ENCODE results near the gene MXRA5.

Gene MXRA5

DNA sequence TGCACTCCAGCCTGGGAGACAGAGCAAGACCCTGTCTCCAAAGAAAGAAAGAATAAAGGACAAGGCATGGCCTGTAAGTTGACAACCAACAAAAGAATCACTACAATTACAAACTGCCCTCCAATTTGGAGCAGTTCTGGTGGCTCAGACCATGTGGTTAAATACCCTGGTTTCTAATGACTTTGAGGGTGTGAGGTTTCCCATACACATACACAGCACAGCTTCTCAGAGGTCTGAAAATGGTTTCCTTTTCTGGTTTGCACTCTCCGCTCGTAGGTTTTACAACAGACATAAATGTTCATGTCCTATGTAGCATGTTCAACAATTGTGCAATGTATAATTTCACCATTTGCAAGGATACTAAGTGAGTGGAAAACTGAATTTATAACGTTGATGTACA is 34.2 kb upstream of the MXRA5 start:
- no peak for ATAC-seq
- TF ChIP-seq ZNF70 (CRISPR knock-in tag; IDR thresholded peaks at IDR 0.05) (no peak), RARB (CRISPR knock-in tag; IDR thresholded peaks at IDR 0.05) (no peak), ESRRG (CRISPR knock-in tag; IDR thresholded peaks at IDR 0.05) (no peak), ZC3H10 (CRISPR knock-in tag; IDR thresholded peaks at IDR 0.05) (no peak), GLIS3 (CRISPR knock-in tag; IDR thresholded peaks at IDR 0.05) (no peak), ARNTL (CRISPR knock-in tag; IDR thresholded peaks at IDR 0.05; ENCODE audit: borderline replicate concordance, low read depth) (no peak), ZFP3 (CRISPR knock-in tag; IDR thresholded peaks at IDR 0.05) (no peak), ISL1 (CRISPR knock-in tag; IDR thresholded peaks at IDR 0.05) (no peak), OSR1 (CRISPR knock-in tag; IDR thresholded peaks at IDR 0.05) (no peak)
- TF ChIP-seq, protein P1, sequence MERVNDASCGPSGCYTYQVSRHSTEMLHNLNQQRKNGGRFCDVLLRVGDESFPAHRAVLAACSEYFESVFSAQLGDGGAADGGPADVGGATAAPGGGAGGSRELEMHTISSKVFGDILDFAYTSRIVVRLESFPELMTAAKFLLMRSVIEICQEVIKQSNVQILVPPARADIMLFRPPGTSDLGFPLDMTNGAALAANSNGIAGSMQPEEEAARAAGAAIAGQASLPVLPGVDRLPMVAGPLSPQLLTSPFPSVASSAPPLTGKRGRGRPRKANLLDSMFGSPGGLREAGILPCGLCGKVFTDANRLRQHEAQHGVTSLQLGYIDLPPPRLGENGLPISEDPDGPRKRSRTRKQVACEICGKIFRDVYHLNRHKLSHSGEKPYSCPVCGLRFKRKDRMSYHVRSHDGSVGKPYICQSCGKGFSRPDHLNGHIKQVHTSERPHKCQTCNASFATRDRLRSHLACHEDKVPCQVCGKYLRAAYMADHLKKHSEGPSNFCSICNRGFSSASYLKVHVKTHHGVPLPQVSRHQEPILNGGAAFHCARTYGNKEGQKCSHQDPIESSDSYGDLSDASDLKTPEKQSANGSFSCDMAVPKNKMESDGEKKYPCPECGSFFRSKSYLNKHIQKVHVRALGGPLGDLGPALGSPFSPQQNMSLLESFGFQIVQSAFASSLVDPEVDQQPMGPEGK (CRISPR knock-in tag; IDR thresholded peaks at IDR 0.05; ENCODE audit: borderline replicate concordance): no peak
- TF ChIP-seq, protein P2, sequence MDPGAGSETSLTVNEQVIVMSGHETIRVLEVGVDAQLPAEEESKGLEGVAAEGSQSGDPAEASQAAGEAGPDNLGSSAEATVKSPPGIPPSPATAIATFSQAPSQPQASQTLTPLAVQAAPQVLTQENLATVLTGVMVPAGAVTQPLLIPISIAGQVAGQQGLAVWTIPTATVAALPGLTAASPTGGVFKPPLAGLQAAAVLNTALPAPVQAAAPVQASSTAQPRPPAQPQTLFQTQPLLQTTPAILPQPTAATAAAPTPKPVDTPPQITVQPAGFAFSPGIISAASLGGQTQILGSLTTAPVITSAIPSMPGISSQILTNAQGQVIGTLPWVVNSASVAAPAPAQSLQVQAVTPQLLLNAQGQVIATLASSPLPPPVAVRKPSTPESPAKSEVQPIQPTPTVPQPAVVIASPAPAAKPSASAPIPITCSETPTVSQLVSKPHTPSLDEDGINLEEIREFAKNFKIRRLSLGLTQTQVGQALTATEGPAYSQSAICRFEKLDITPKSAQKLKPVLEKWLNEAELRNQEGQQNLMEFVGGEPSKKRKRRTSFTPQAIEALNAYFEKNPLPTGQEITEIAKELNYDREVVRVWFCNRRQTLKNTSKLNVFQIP (CRISPR knock-in tag; IDR thresholded peaks at IDR 0.05; ENCODE audit: borderline replicate concordance, low read depth): no peak
- TF ChIP-seq, protein P3, sequence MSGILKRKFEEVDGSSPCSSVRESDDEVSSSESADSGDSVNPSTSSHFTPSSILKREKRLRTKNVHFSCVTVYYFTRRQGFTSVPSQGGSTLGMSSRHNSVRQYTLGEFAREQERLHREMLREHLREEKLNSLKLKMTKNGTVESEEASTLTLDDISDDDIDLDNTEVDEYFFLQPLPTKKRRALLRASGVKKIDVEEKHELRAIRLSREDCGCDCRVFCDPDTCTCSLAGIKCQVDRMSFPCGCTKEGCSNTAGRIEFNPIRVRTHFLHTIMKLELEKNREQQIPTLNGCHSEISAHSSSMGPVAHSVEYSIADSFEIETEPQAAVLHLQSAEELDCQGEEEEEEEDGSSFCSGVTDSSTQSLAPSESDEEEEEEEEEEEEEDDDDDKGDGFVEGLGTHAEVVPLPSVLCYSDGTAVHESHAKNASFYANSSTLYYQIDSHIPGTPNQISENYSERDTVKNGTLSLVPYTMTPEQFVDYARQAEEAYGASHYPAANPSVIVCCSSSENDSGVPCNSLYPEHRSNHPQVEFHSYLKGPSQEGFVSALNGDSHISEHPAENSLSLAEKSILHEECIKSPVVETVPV (CRISPR knock-in tag; IDR thresholded peaks at IDR 0.05): no peak

DNA sequence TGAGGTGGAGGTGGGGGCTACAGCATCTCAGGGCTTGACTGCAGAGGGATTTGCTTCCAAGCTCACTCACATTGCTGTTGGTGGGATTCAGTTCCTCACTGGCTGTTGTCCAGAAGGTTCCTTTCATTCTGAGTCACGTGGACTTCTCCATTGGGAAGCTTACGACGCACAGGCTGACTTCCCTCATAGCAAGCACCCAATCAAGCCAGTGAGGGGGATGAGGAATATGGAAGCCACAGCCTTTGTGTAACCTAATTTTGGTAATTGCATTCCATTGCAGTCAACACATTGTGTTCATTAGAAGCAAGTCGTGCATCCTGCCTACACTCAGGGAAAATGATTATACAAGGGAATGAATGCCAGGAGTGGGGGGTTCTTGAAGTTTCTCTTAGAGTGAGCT is 32.7 kb upstream of the MXRA5 start:
- TF ChIP-seq ZFP3 (CRISPR knock-in tag; IDR thresholded peaks at IDR 0.05) (no peak), BACH2 (CRISPR knock-in tag; IDR thresholded peaks at IDR 0.05; ENCODE audit: borderline replicate concordance) (no peak), ZNF70 (CRISPR knock-in tag; IDR thresholded peaks at IDR 0.05) (no peak), OSR1 (CRISPR knock-in tag; IDR thresholded peaks at IDR 0.05) (no peak), CSDC2 (CRISPR knock-in tag; IDR thresholded peaks at IDR 0.05) (no peak), ZFP30 (CRISPR knock-in tag; IDR thresholded peaks at IDR 0.05) (no peak), ARNTL (CRISPR knock-in tag; IDR thresholded peaks at IDR 0.05; ENCODE audit: borderline replicate concordance, low read depth) (no peak), RARB (CRISPR knock-in tag; IDR thresholded peaks at IDR 0.05) (no peak), ISL1 (CRISPR knock-in tag; IDR thresholded peaks at IDR 0.05) (no peak)
- TF ChIP-seq, protein P3 (CRISPR knock-in tag; IDR thresholded peaks at IDR 0.05): no peak
- TF ChIP-seq, protein P4, sequence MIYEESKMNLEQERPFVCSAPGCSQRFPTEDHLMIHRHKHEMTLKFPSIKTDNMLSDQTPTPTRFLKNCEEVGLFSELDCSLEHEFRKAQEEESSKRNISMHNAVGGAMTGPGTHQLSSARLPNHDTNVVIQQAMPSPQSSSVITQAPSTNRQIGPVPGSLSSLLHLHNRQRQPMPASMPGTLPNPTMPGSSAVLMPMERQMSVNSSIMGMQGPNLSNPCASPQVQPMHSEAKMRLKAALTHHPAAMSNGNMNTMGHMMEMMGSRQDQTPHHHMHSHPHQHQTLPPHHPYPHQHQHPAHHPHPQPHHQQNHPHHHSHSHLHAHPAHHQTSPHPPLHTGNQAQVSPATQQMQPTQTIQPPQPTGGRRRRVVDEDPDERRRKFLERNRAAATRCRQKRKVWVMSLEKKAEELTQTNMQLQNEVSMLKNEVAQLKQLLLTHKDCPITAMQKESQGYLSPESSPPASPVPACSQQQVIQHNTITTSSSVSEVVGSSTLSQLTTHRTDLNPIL (CRISPR knock-in tag; IDR thresholded peaks at IDR 0.05; ENCODE audit: low read depth): no peak
- ATAC-seq: no peak

DNA sequence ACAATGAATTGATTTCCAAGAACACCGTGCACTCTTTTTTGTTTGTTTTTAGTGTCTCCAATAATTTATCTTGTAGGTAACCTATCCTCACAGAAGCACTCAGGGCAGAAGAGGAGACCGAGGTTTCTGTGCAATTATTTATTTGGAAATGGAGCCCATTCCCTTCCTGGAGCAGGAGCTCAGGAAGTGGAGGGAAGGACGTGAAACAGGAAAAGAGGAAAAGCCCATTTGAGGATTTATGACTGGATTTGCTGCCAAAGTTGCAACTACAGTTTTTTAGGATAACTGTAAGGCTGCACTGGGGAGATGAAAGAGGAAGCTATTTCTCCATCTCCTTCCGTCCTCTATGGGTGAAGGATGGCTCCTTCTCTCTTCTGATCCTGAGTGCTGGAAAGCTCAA is 31.7 kb upstream of the MXRA5 start:
- TF ChIP-seq PPARA (CRISPR knock-in tag; IDR thresholded peaks at IDR 0.05; ENCODE audit: borderline replicate concordance) (no peak), ZFP30 (CRISPR knock-in tag; IDR thresholded peaks at IDR 0.05) (no peak), ZNF565 (CRISPR knock-in tag; conservative IDR thresholded peaks at IDR 0.05; ENCODE audit: low read depth) (no peak), CSDC2 (CRISPR knock-in tag; IDR thresholded peaks at IDR 0.05) (no peak), ZNF70 (CRISPR knock-in tag; IDR thresholded peaks at IDR 0.05) (no peak), RARB (CRISPR knock-in tag; IDR thresholded peaks at IDR 0.05) (no peak), TOX (CRISPR knock-in tag; IDR thresholded peaks at IDR 0.05; ENCODE audit: borderline replicate concordance) (no peak), BACH2 (CRISPR knock-in tag; IDR thresholded peaks at IDR 0.05; ENCODE audit: borderline replicate concordance) (no peak)
- TF ChIP-seq, protein P5, sequence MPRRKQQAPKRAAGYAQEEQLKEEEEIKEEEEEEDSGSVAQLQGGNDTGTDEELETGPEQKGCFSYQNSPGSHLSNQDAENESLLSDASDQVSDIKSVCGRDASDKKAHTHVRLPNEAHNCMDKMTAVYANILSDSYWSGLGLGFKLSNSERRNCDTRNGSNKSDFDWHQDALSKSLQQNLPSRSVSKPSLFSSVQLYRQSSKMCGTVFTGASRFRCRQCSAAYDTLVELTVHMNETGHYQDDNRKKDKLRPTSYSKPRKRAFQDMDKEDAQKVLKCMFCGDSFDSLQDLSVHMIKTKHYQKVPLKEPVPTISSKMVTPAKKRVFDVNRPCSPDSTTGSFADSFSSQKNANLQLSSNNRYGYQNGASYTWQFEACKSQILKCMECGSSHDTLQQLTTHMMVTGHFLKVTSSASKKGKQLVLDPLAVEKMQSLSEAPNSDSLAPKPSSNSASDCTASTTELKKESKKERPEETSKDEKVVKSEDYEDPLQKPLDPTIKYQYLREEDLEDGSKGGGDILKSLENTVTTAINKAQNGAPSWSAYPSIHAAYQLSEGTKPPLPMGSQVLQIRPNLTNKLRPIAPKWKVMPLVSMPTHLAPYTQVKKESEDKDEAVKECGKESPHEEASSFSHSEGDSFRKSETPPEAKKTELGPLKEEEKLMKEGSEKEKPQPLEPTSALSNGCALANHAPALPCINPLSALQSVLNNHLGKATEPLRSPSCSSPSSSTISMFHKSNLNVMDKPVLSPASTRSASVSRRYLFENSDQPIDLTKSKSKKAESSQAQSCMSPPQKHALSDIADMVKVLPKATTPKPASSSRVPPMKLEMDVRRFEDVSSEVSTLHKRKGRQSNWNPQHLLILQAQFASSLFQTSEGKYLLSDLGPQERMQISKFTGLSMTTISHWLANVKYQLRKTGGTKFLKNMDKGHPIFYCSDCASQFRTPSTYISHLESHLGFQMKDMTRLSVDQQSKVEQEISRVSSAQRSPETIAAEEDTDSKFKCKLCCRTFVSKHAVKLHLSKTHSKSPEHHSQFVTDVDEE (CRISPR knock-in tag; IDR thresholded peaks at IDR 0.05): no peak
- TF ChIP-seq, protein P1 (CRISPR knock-in tag; IDR thresholded peaks at IDR 0.05; ENCODE audit: borderline replicate concordance): no peak
- TF ChIP-seq, protein P3 (CRISPR knock-in tag; IDR thresholded peaks at IDR 0.05): no peak
- TF ChIP-seq, protein P2 (CRISPR knock-in tag; IDR thresholded peaks at IDR 0.05; ENCODE audit: borderline replicate concordance, low read depth): no peak

More for the DNA sequence above, 31.7 kb upstream of the MXRA5 start:
- no peak for ATAC-seq
